Endothelial cell (in vitro differentiated cells): ENCODE measurements around the gene DPYSL3. TPM values are rescaled to one million over a fixed set of nuclear protein-coding genes. Genes with fewer than 3 reads are reported as not detected.

Source experiments
- DNase-seq: peaks from one replicate; pipeline ENCODE4 v3.0.0; 2021; ENCODE audit warnings: low spot score
- H3K27ac Mint-ChIP-seq: one replicate; pipeline ENCODE4 v1.8.0; 2021; ENCODE audit warnings: mixed read lengths, inconsistent platforms; ENCODE audit not compliant: unreplicated experiment
- H3K27me3 Mint-ChIP-seq: one replicate; pipeline ENCODE4 v1.8.0; 2021; ENCODE audit warnings: mild to moderate bottlenecking, moderate library complexity, mixed read lengths, inconsistent platforms; ENCODE audit not compliant: unreplicated experiment
- H3K36me3 Mint-ChIP-seq: one replicate; pipeline ENCODE4 v1.8.0; 2021; ENCODE audit warnings: mild to moderate bottlenecking, low read depth, mixed read lengths, inconsistent platforms; ENCODE audit not compliant: unreplicated experiment
- H3K4me1 Mint-ChIP-seq: one replicate; pipeline ENCODE4 v1.8.0; 2021; ENCODE audit warnings: mild to moderate bottlenecking, mixed read lengths, inconsistent platforms; ENCODE audit not compliant: unreplicated experiment
- H3K4me3 Mint-ChIP-seq: one replicate; pipeline ENCODE4 v1.8.0; 2021; ENCODE audit warnings: mild to moderate bottlenecking, mixed read lengths, inconsistent platforms; ENCODE audit not compliant: unreplicated experiment
- H3K9me3 Mint-ChIP-seq: one replicate; pipeline ENCODE4 v1.8.0; 2021; ENCODE audit warnings: mixed read lengths, inconsistent platforms; ENCODE audit not compliant: unreplicated experiment
- CTCF ChIP-seq: fragments of 200-600 bp; sonication (generic); IDR thresholded peaks from one replicate; pipeline ENCODE4 v1.5.0; 2021; ENCODE audit warnings: antibody characterized with exemption; ENCODE audit not compliant: unreplicated experiment
- total RNA-seq: library from RNA; stranded (reverse); fragmentation: NEBNext Ultra II Directional; extraction: Animal tissue kit (Norgen Biotek cat#: 25700); gene quantifications from one replicate; pipeline ENCODE4 v1.2.1, GENCODE V29; 2021; ENCODE audit not compliant: unreplicated experiment

Gene DPYSL3
- total RNA-seq, 1 donor from 2014 or later, result 27.6 TPM

- DNase-seq, result no peak
- Mint-ChIP-seq H3K27ac (no peak overlapping the region), H3K4me1 (peaks cover 2% of the 10 kb centered on the region), H3K4me3 (no peak overlapping the region), H3K9me3 (no peaks in the 10 kb centered on the region), H3K36me3 (no peaks in the 10 kb centered on the region), H3K27me3 (no peaks in the 10 kb centered on the region)
- no peak for TF ChIP-seq CTCF
Observed at GRCh38 chr5:147544556-147544955, 34.7 kb upstream of the DPYSL3 start.

GRCh38 chr5:147539053-147539452 is 29.2 kb upstream of the DPYSL3 start:
- Mint-ChIP-seq H3K4me3 (no peak overlapping the region), H3K27me3 (no peaks in the 10 kb centered on the region), H3K9me3 (no peaks in the 10 kb centered on the region), H3K36me3 (no peaks in the 10 kb centered on the region), H3K27ac (no peak overlapping the region), H3K4me1 (no peaks in the 10 kb centered on the region)
- TF ChIP-seq CTCF, result no peak
- no peak for DNase-seq

GRCh38 chr5:147538236-147538635 is 28.4 kb upstream of the DPYSL3 start:
- Mint-ChIP-seq H3K9me3 (no peaks in the 10 kb centered on the region), H3K27ac (no peak overlapping the region), H3K4me3 (no peak overlapping the region), H3K4me1 (no peaks in the 10 kb centered on the region), H3K27me3 (no peaks in the 10 kb centered on the region), H3K36me3 (no peaks in the 10 kb centered on the region)
- DNase-seq, result no peak
- TF ChIP-seq CTCF, result no peak

- Mint-ChIP-seq H3K27me3 (no peaks in the 10 kb centered on the region), H3K36me3 (no peaks in the 10 kb centered on the region), H3K9me3 (no peaks in the 10 kb centered on the region), H3K27ac (no peak overlapping the region), H3K4me3 (no peak overlapping the region), H3K4me1 (no peaks in the 10 kb centered on the region)
- DNase-seq, result no peak
- no peak for TF ChIP-seq CTCF
Observed at GRCh38 chr5:147534172-147534951, 24.5 kb upstream of the DPYSL3 start.

- no peak overlapping the region for H3K4me3 Mint-ChIP-seq
- H3K27ac Mint-ChIP-seq, result no peak overlapping the region
- H3K9me3 Mint-ChIP-seq, result no peaks in the 10 kb centered on the region
- DNase-seq, result no peak
- H3K27me3 Mint-ChIP-seq, result no peaks in the 10 kb centered on the region
- H3K4me1 Mint-ChIP-seq, result no peaks in the 10 kb centered on the region
- no peak for TF ChIP-seq CTCF
- H3K36me3 Mint-ChIP-seq, result no peaks in the 10 kb centered on the region
Observed at GRCh38 chr5:147532156-147532555, 22.3 kb upstream of the DPYSL3 start.
